DOHH2 (cell line): ENCODE measurements around the gene TDRD9.

Experiments used
- H3F3A ChIP-seq: fragments of 200-600 bp; sonication (generic), shearing (Covaris generic); 2 replicates; pipeline ENCODE4 v1.6.0; 2016; ENCODE audit warnings: antibody characterized with exemption, mild to moderate bottlenecking; ENCODE audit not compliant: control insufficient read depth, insufficient read depth
- H3K27ac ChIP-seq: fragments of 200-600 bp; sonication (generic); 2 replicates; pipeline ENCODE4 v1.5.1; 2014; ENCODE audit warnings: low read depth, mild to moderate bottlenecking, low read length, moderate library complexity
- H3K27me3 ChIP-seq: fragments of 200-600 bp; sonication (generic); 2 replicates; pipeline ENCODE4 v1.6.1; 2014; ENCODE audit warnings: mild to moderate bottlenecking, low read length, mixed read lengths; ENCODE audit not compliant: control insufficient read depth
- H3K36me3 ChIP-seq: fragments of 200-600 bp; sonication (generic); 2 replicates; pipeline ENCODE4 v1.6.1; 2014; ENCODE audit warnings: mild to moderate bottlenecking, low read length, moderate library complexity, mixed read lengths; ENCODE audit not compliant: control insufficient read depth
- H3K4me1 ChIP-seq: fragments of 200-600 bp; sonication (generic); 2 replicates; pipeline ENCODE4 v1.6.1; 2014; ENCODE audit warnings: mild to moderate bottlenecking, low read length, mixed read lengths; ENCODE audit not compliant: control insufficient read depth
- H3K4me2 ChIP-seq: fragments of 200-600 bp; sonication (generic); 2 replicates; pipeline ENCODE4 v1.6.0; 2014; ENCODE audit warnings: mild to moderate bottlenecking, low read length, moderate library complexity
- H3K4me3 ChIP-seq: fragments of 200-600 bp; sonication (generic); 2 replicates; pipeline ENCODE4 v1.5.1; 2014; ENCODE audit warnings: mild to moderate bottlenecking, low read length, mixed read lengths
- H3K79me2 ChIP-seq: fragments of 200-600 bp; sonication (generic); 2 replicates; pipeline ENCODE4 v1.6.1; 2014; ENCODE audit warnings: mild to moderate bottlenecking, low read length, mixed read lengths; ENCODE audit not compliant: control insufficient read depth
- H3K9me2 ChIP-seq: fragments of 200-600 bp; sonication (generic); replicated peaks from 2 replicates; pipeline ENCODE4 v1.6.1; 2014; ENCODE audit warnings: mild to moderate bottlenecking, low read length, mixed read lengths; ENCODE audit not compliant: control insufficient read depth
- H3K9me3 ChIP-seq: fragments of 200-600 bp; sonication (generic); 2 replicates; pipeline ENCODE4 v1.6.1; 2014; ENCODE audit warnings: antibody characterized with exemption, low read length, mixed read lengths; ENCODE audit not compliant: control insufficient read depth, insufficient read depth
- H4K20me1 ChIP-seq: fragments of 200-600 bp; sonication (generic); 2 replicates; pipeline ENCODE4 v1.6.0; 2014; ENCODE audit warnings: low read depth, mild to moderate bottlenecking, antibody characterized with exemption, low read length, moderate library complexity; ENCODE audit not compliant: control insufficient read depth, insufficient read depth
- CTCF ChIP-seq: fragments of 200-600 bp; sonication (generic); IDR thresholded peaks from one replicate; pipeline ENCODE4 v1.5.1; 2014; ENCODE audit warnings: antibody characterized with exemption, mild to moderate bottlenecking, low read depth, low read length; ENCODE audit not compliant: poor library complexity, severe bottlenecking
- EZH2phosphoT487 ChIP-seq: fragments of 200-600 bp; sonication (generic); IDR thresholded peaks from 2 replicates; pipeline ENCODE4 v1.6.1; 2017; ENCODE audit warnings: borderline replicate concordance, mild to moderate bottlenecking, antibody characterized with exemption, low read length, moderate library complexity, mixed read lengths

The TDRD9 gene

GRCh38 chr14:104014764-104015163 lies 86.5 kb downstream of the TDRD9 start:
- TF ChIP-seq CTCF (no peak), EZH2phosphoT487 (no peak)
- Histone ChIP-seq H3K9me3 (no peaks in the 10 kb centered on the region), H3K36me3 (no peaks in the 10 kb centered on the region), H3K4me2 (no peak overlapping the region), H4K20me1 (no peaks in the 10 kb centered on the region), H3K79me2 (no peaks in the 10 kb centered on the region), H3K4me1 (no peaks in the 10 kb centered on the region), H3K27me3 (peaks cover 5% of the 10 kb centered on the region), H3K9me2 (no peaks in the 10 kb centered on the region), H3K4me3 (no peak overlapping the region), H3K27ac (no peak overlapping the region), H3F3A (no peaks in the 10 kb centered on the region)

- no peaks in the 10 kb centered on the region for H3K9me3 ChIP-seq
- H3K79me2 ChIP-seq, result no peaks in the 10 kb centered on the region
- H3F3A ChIP-seq, result no peaks in the 10 kb centered on the region
- TF ChIP-seq EZH2phosphoT487 (no peak), CTCF (no peak)
- H3K4me2 ChIP-seq, result no peak overlapping the region
- H3K9me2 ChIP-seq, result no peaks in the 10 kb centered on the region
- no peak overlapping the region for H3K27ac ChIP-seq
- H3K27me3 ChIP-seq, result peaks cover 5% of the 10 kb centered on the region
- H3K4me1 ChIP-seq, result no peaks in the 10 kb centered on the region
- no peak overlapping the region for H3K4me3 ChIP-seq
- H3K36me3 ChIP-seq, result no peaks in the 10 kb centered on the region
- H4K20me1 ChIP-seq, result no peaks in the 10 kb centered on the region
These were observed 88.8 kb downstream of the TDRD9 start for GRCh38 chr14:104016873-104017650.

GRCh38 chr14:104019029-104019428 lies 90.8 kb downstream of the TDRD9 start:
- no peak overlapping the region for H3K4me3 ChIP-seq
- no peak overlapping the region for H3K27ac ChIP-seq
- H3K4me2 ChIP-seq, result no peak overlapping the region
- H3K4me1 ChIP-seq, result no peaks in the 10 kb centered on the region
- H3F3A ChIP-seq, result no peaks in the 10 kb centered on the region
- H3K79me2 ChIP-seq, result no peaks in the 10 kb centered on the region
- peaks cover 5% of the 10 kb centered on the region for H3K27me3 ChIP-seq
- TF ChIP-seq EZH2phosphoT487, result no peak
- TF ChIP-seq CTCF, result no peak
- H3K9me2 ChIP-seq, result no peaks in the 10 kb centered on the region
- H3K9me3 ChIP-seq, result no peaks in the 10 kb centered on the region
- H4K20me1 ChIP-seq, result no peaks in the 10 kb centered on the region
- H3K36me3 ChIP-seq, result no peaks in the 10 kb centered on the region
